DLD1 (cell line): Measurements from ENCODE around the gene NELL1.
"Not testable (repeated sequence)": the region's sequence is repeated elsewhere in the genome, so short reads cannot be mapped to it uniquely, and the experiment has no call there.

Source experiments
- in situ Hi-C: cut with HindIII; loops from 2 replicates; pipeline ENCODE4 v1.10.0; 2017; ENCODE audit warnings: low sequenced_read_pairs

Gene NELL1

DNA sequence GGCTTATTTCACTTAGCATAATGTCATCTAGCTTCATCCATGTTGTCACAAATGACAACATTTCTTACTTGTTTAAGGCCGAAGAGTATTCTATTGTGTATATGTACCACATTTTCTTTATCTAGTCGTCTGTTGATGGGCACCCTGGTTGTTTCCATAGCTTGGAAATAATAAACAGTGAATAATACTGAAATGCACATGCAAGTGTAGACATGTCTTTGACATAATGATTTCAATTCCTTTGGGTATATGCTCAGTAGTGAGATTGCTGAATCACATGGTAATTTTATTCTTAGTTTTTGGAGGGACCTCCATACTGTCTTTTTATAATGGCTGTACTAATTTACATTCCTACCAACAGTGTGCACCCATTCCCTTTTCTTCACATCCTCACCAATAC lies 508.0 kb downstream of the NELL1 start:
- in situ Hi-C loops: no loop called here

DNA sequence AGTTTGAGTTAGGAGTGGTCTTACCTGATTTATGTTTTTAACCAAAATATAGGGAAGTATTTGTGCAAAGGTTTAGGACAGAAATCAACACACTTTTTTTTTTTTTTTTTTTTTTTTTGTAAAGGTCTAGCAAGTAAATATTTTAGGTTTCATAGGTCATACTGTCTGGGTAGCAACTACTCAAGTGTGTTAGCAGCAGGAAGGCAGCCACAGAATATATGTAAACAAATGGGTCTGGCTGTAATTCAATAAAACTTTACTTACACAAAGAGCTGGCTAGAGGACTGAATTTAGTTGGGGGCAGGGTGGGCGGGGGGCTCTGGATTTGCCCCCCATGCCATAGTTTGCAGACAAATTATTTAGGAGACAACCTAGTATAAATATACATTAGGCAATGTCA lies 510.4 kb downstream of the NELL1 start:
- in situ Hi-C loops: no loop called here

- in situ Hi-C loops: no loop called here
These were observed 510.8 kb downstream of the NELL1 start for GRCh38 chr11:21180182-21180581.

GRCh38 chr11:21185959-21186358 lies 516.6 kb downstream of the NELL1 start:
- in situ Hi-C loops: no loop called here

- in situ Hi-C loops: no loop called here
These were observed 520.8 kb downstream of the NELL1 start for GRCh38 chr11:21190181-21190580.

DNA sequence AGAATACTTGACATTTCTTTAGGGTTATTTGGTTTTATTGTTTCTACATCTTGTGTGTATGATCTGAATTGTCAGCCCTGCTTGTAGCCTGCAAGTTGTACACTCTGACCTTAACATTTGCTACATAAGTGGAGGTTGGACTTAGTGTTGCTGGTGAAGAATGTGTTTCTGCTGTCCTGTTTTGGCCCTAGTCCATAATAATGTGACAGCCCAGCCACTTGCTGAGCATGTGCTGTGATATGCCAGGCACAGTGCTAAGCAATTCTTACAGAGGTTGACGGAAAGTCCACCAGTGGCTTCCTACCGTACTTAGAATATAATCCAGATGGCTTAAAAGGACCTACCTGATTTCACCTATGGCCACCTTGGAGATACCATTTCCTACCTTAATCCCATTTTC lies 526.6 kb downstream of the NELL1 start:
- in situ Hi-C loops: no loop called here

DNA sequence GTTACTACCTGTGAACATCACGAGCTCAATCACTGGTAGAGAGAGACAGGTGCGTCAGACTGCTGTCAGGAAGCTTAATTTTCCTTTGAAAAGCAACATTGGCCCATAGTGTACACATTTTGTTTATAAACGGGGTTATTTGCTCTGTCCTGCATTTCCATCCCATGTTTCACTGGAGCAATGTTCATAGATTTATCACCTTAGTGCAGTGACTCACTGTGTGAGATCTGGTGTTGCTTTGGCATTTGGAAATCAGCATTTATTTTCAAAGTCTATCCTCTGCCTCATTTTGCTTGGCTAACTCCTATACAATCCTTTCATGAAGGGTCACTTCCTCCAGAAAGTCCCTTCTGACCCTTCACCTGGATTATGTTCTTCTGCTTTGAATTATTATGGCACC lies 529.1 kb downstream of the NELL1 start:
- in situ Hi-C loops: no loop called here

DNA sequence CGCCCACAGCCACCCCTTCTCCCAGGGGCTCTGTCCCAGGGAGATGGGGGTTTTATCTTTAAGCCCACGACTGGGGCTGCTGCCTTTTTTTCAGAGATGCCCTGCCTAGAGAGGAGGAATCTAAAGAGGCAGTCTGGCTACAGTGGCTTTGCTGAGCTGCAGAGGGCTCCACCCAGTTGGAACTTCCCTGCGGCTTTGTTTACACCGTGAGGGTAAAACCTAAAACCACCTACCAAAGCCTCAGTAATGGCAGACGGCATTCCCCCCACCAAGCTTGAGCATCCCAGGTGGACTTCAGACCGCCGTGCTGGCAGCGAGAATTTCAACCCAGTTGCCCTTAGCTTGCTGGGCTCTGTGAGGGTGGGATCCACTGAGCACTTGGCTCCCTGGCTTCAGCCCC lies 535.8 kb downstream of the NELL1 start:
- in situ Hi-C loops: no loop called here

DNA sequence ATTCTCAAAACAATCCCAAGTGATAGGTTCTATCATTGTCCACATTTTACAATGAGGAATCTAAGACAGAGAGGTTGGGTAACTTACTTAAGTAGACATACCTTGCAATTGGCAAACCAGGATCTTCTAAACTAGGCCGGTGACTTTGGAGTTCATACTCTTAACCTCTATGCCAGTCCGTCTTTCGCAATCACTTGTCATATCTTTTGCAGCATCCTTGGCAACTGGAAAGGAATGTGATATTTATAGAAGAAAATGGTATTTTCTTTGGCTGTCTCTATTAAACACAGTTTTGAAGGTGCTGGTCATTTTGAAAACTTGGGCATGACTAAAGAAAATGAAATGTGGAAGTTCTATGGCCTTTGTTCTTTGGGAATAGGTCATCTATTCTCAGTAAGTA lies 556.5 kb downstream of the NELL1 start:
- in situ Hi-C loops: no loop called here

- in situ Hi-C loops: no loop called here
These were observed 559.8 kb downstream of the NELL1 start for GRCh38 chr11:21229224-21229623.

- in situ Hi-C loops: no loop called here
These were observed 580.8 kb downstream of the NELL1 start for GRCh38 chr11:21250196-21250595.

GRCh38 chr11:21254055-21254454 lies 584.7 kb downstream of the NELL1 start:
- in situ Hi-C loops: no loop called here

GRCh38 chr11:21254790-21255189 lies 585.4 kb downstream of the NELL1 start:
- in situ Hi-C loops: no loop called here

GRCh38 chr11:21257461-21257860 lies 588.1 kb downstream of the NELL1 start:
- in situ Hi-C loops: no loop called here

- in situ Hi-C loops: no loop called here
These were observed 589.0 kb downstream of the NELL1 start for GRCh38 chr11:21258414-21258813.

- in situ Hi-C loops: no loop called here
These were observed 590.7 kb downstream of the NELL1 start for GRCh38 chr11:21260101-21260500.

DNA sequence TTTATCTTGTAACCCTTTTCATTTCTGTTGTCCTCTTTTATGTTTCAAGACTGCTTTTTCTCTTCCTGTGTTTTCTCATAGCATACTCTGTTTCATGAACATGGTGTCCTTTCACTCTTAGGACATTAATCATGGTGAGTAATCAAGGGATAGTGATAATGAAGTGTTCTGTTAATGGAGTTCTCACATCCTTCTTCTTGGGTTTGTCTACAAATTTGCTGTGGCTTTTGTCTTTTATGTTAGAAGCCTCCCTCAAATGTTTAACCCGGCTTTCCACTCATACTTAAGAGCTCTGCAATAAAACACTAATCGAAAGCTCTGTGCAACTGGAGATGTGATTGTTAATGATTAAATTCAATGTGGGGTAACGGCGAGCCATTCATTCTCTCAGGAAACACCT lies 593.6 kb downstream of the NELL1 start:
- in situ Hi-C loops: no loop called here

DNA sequence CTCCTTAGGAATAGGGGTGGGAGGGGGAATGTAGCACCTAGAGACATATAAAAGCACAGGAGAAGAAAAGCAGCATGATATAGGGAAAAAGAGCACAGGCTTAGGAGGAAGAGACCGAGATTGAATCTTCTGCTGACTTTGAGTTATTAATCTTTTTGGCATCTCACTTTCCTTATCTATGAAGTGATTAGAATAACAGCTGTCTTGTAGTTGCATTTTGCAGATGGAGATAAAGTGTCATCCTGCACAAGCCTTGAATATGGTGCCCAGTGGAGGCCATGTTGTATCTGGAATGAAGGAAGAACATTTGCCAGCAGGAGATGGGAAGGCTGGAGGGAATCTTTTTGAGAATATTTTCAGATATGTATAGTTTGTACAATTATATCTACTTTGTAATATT lies 594.7 kb downstream of the NELL1 start:
- in situ Hi-C loops: no loop called here

DNA sequence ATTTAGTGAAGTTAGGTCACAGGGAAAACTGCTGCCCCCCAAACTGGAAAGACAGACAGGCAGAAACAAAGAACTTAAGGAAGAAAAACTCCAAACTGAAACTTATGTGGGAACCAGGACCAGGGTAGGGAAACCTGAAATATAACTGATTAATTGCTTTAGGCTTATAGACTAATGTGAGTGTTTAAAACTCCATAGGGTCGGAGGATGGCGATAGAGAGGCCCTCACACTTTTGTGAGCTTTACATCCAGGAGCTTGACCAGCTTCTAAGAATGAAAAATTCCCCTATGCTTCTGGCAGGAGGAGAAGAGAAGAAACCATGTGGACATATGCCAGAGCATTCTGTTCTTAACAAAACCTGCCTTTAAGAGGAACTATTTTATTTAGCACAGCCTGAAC lies 598.6 kb downstream of the NELL1 start:
- in situ Hi-C loops: no loop called here

DNA sequence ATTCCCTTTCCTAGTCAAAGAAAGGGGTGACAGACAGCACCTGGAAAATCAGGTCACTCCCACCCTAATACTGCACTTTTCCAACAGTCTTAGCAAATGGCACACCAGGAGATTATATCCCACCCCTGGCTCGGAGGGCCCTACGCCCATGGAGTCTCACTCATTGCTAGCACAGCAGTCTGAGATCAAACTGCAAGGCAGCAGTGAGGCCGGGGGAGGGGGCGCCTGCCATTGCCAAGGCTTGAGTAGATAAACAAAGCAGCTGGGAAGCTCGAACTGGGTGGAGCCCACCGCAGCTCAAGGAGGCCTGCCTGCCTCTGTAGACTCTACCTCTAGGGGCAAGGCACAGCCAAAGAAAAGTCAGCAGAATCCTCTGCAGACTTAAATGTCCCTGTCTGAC lies 602.8 kb downstream of the NELL1 start:
- in situ Hi-C loops: not testable (repeated sequence)

- in situ Hi-C loops: no loop called here
These were observed 609.5 kb downstream of the NELL1 start for GRCh38 chr11:21278840-21279239.

- in situ Hi-C loops: no loop called here
These were observed 615.7 kb downstream of the NELL1 start for GRCh38 chr11:21285104-21285503.

- in situ Hi-C loops: no loop called here
These were observed 620.3 kb downstream of the NELL1 start for GRCh38 chr11:21289686-21290085.

GRCh38 chr11:21295508-21295907 lies 626.1 kb downstream of the NELL1 start:
- in situ Hi-C loops: no loop called here
